Suprapubic skin (tissue), 4 donors: Measurements from ENCODE around the gene INF2.

Experiments
- POLR2A ChIP-seq, 2 donors: fragments of 450-650 bp; IDR thresholded peaks; one replicate each; pipeline ENCODE4 v1.6.1; 2017; ENCODE audit warnings: antibody characterized with exemption in 2 of 2, mild to moderate bottlenecking in 2 of 2, moderate library complexity in 2 of 2
- POLR2AphosphoS5 ChIP-seq, 3 donors: sonication (generic); formaldehyde crosslinking; IDR thresholded peaks; one replicate each; pipeline ENCODE4 v1.6.1; 2017; ENCODE audit warnings: antibody characterized with exemption in 3 of 3
- TF ChIP-seq, protein P1 (sequence below), 2 donors: fragments of 200-600 bp in 1 of 2; fragments of 450-650 bp in 1 of 2; sonication (generic) in 1 of 2; IDR thresholded peaks; one replicate each; pipeline ENCODE4 v1.5.1; 2016 to 2019; ENCODE audit warnings: antibody characterized with exemption in 2 of 2, mild to moderate bottlenecking in 1 of 2, moderate library complexity in 1 of 2

DNA sequence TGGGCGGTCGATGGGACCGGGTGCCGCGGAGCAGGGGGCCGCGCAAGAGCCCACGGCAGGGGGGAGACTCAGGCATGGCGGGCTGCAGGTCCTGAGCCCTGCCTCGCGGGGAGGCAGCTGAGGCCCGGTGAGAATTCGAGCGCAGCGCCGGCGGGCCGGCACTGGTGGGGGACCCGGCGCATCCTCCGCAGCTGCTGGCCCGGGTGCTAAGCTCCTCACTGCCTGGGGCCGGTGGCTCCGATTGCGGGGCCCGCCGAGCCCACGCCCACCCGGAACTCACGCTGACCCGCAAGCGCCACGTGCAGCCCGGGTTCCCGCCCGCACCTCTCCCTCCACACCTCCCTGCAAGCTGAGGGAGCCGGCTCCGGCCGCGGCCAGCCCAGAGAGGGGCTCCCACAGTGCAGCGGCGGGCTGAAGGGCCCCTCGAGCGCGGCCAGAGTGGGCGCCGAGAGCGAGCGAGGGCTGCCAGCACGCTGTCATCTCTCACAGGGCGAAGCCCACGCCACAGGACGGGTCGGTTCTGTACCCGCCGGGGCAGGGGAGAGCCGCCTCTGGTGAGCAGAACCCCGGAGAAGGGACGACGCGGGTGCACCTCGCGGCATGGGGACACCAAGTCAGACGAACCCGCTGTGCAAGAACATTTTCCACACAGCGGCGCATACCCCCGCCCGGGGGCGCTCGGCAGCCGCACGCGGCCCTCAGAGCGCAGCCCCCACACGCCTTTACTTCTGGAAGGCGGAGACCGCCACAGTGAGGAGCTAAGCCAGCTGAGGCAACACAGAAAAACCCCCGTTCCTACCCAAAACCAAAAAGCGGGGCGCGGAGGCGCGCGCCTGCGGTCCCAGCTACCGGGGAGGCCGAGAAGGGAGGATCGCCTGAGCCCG, 62.4 kb downstream of the INF2 start:
- no peak for TF ChIP-seq POLR2AphosphoS5 (IDR thresholded peaks at IDR 0.05)
- TF ChIP-seq, protein P1, sequence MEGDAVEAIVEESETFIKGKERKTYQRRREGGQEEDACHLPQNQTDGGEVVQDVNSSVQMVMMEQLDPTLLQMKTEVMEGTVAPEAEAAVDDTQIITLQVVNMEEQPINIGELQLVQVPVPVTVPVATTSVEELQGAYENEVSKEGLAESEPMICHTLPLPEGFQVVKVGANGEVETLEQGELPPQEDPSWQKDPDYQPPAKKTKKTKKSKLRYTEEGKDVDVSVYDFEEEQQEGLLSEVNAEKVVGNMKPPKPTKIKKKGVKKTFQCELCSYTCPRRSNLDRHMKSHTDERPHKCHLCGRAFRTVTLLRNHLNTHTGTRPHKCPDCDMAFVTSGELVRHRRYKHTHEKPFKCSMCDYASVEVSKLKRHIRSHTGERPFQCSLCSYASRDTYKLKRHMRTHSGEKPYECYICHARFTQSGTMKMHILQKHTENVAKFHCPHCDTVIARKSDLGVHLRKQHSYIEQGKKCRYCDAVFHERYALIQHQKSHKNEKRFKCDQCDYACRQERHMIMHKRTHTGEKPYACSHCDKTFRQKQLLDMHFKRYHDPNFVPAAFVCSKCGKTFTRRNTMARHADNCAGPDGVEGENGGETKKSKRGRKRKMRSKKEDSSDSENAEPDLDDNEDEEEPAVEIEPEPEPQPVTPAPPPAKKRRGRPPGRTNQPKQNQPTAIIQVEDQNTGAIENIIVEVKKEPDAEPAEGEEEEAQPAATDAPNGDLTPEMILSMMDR (IDR thresholded peaks at IDR 0.05) = no peak
- TF ChIP-seq POLR2A (IDR thresholded peaks at IDR 0.05) = no peak
